GM23248 (cell line): ENCODE results near the gene DPY19L1.
"Not testable (repeated sequence)": the region's sequence is repeated elsewhere in the genome, so short reads cannot be mapped to it uniquely, and the experiment has no call there.

Experiments
- EZH2 ChIP-seq: fragments of 200-600 bp; sonication (generic); IDR thresholded peaks from 2 replicates; pipeline ENCODE4 v1.6.1; 2018; ENCODE audit warnings: antibody characterized with exemption, mild to moderate bottlenecking; ENCODE audit not compliant: insufficient read depth, poor library complexity, severe bottlenecking
- EZH2phosphoT487 ChIP-seq: fragments of 200-600 bp; sonication (generic); IDR thresholded peaks from 2 replicates; pipeline ENCODE4 v1.6.1; 2018; ENCODE audit warnings: antibody characterized with exemption, moderate library complexity, mild to moderate bottlenecking, low read depth; ENCODE audit not compliant: insufficient read depth

GRCh38 chr7:34998335-34998734 is 39.0 kb downstream of the DPY19L1 start:
- not testable (repeated sequence) for TF ChIP-seq EZH2, EZH2phosphoT487
